Mucosa of descending colon (tissue), 3 donors: Measurements from ENCODE around the gene TRABD2B. TPM values are rescaled to one million over a fixed set of nuclear protein-coding genes. Genes with fewer than 3 reads are reported as not detected.

ENCODE experiments used
- ATAC-seq: fragments of 200-7000 bp; cut with Tn5 transposase; one replicate; pipeline ENCODE4 v1.9.1; 2020; ENCODE audit warnings: mild to moderate bottlenecking, moderate library complexity
- DNase-seq, 3 donors: peaks; one replicate each; pipeline ENCODE4 v3.0.0-alpha.2; 2020
- H3K36me3 ChIP-seq: fragments of 200-600 bp; one replicate; pipeline ENCODE4 v1.8.0; 2021; ENCODE audit warnings: low read depth, mild to moderate bottlenecking
- H3K4me1 ChIP-seq: fragments of 200-600 bp; one replicate; pipeline ENCODE4 v1.8.0; 2021; ENCODE audit warnings: low read depth, mild to moderate bottlenecking
- H3K4me3 ChIP-seq: fragments of 200-600 bp; one replicate; pipeline ENCODE4 v1.8.0; 2021; ENCODE audit warnings: mild to moderate bottlenecking
- H3K9me3 ChIP-seq: fragments of 200-600 bp; one replicate; pipeline ENCODE4 v1.8.0; 2021; ENCODE audit warnings: mild to moderate bottlenecking
- intact Hi-C, 2 donors: fragments of 100-400 bp; cut with DNase I in 1 of 2; cut with micrococcal nuclease in 1 of 2; formaldehyde crosslinking; loops; one replicate each; pipeline versions ENCODE4 v1.11.0 to v1.11.1; 2022; cut with DNase I, micrococcal nuclease
- total RNA-seq, 3 donors: library from RNA; stranded (reverse); fragmentation: NEBNext Ultra II Directional in 2 of 3; extraction: Animal tissue kit (Norgen Biotek cat#: 25700) in 2 of 3; gene quantifications; one replicate each; pipeline versions ENCODE4 v1.2.1 to v1.2.4, GENCODE V29; 2021 to 2023
- TF ChIP-seq, protein P1 (sequence below): fragments of 200-600 bp; IDR thresholded peaks from one replicate; pipeline ENCODE4 v1.8.0; 2022; ENCODE audit warnings: antibody characterized with exemption, mild to moderate bottlenecking
- donor health status: DM: no; HTN: no; CAD: no; lungs with moderate emphysema.
- donor health status: DM: no; HTN: no; CAD: no.
- donor health status: DM: no; HTN: yes; CAD: no.

TRABD2B gene
- total RNA-seq, 3 donors from 2014 or later, result 0.35 to 2.0 (median 2.0) TPM

GRCh38 chr1:47901001-47901575 lies 96.1 kb downstream of the TRABD2B start:
- Histone ChIP-seq H3K4me1 (no peaks in the 10 kb centered on the region), H3K9me3 (no peaks in the 10 kb centered on the region), H3K36me3 (no peaks in the 10 kb centered on the region), H3K4me3 (no peak overlapping the region)
- no peak for DNase-seq
- TF ChIP-seq, protein P1, sequence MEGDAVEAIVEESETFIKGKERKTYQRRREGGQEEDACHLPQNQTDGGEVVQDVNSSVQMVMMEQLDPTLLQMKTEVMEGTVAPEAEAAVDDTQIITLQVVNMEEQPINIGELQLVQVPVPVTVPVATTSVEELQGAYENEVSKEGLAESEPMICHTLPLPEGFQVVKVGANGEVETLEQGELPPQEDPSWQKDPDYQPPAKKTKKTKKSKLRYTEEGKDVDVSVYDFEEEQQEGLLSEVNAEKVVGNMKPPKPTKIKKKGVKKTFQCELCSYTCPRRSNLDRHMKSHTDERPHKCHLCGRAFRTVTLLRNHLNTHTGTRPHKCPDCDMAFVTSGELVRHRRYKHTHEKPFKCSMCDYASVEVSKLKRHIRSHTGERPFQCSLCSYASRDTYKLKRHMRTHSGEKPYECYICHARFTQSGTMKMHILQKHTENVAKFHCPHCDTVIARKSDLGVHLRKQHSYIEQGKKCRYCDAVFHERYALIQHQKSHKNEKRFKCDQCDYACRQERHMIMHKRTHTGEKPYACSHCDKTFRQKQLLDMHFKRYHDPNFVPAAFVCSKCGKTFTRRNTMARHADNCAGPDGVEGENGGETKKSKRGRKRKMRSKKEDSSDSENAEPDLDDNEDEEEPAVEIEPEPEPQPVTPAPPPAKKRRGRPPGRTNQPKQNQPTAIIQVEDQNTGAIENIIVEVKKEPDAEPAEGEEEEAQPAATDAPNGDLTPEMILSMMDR, result no peak
- no peak for ATAC-seq
- intact Hi-C loops, result no loop called here

GRCh38 chr1:47898133-47898845 lies 98.9 kb downstream of the TRABD2B start:
- no peaks in the 10 kb centered on the region for H3K4me1 ChIP-seq
- no peaks in the 10 kb centered on the region for H3K9me3 ChIP-seq
- intact Hi-C loops, result no loop called here
- ATAC-seq (no peak), DNase-seq (no peak)
- TF ChIP-seq, protein P1, result no peak
- H3K4me3 ChIP-seq, result no peak overlapping the region
- H3K36me3 ChIP-seq, result no peaks in the 10 kb centered on the region

- TF ChIP-seq, protein P1, result no peak
- no peak for ATAC-seq
- no peaks in the 10 kb centered on the region for H3K4me1 ChIP-seq
- no peaks in the 10 kb centered on the region for H3K9me3 ChIP-seq
- DNase-seq, result no peak
- intact Hi-C loops, result no loop called here
- H3K4me3 ChIP-seq, result no peak overlapping the region
- H3K36me3 ChIP-seq, result no peaks in the 10 kb centered on the region
Observed at GRCh38 chr1:47895279-47896125, 101.7 kb downstream of the TRABD2B start.

- Histone ChIP-seq H3K36me3 (no peaks in the 10 kb centered on the region), H3K9me3 (no peaks in the 10 kb centered on the region), H3K4me3 (no peak overlapping the region), H3K4me1 (no peaks in the 10 kb centered on the region)
- DNase-seq (peak; percentile 17 to 60 (median 42)), ATAC-seq (peak; percentile 97)
- intact Hi-C loops, result no loop called here
- TF ChIP-seq, protein P1, result no peak
Observed at GRCh38 chr1:47894410-47895278, 102.5 kb downstream of the TRABD2B start.

GRCh38 chr1:47893412-47893811 lies 103.8 kb downstream of the TRABD2B start:
- no peak for ATAC-seq
- DNase-seq, result no peak
- TF ChIP-seq, protein P1, result no peak
- no peak overlapping the region for H3K4me3 ChIP-seq
- intact Hi-C loops, result no loop called here
- H3K4me1 ChIP-seq, result no peaks in the 10 kb centered on the region
- H3K9me3 ChIP-seq, result no peaks in the 10 kb centered on the region
- no peaks in the 10 kb centered on the region for H3K36me3 ChIP-seq
